Adrenal gland (tissue), 5 donors: ENCODE measurements around the gene CD74.

Source experiments
- CTCF ChIP-seq, 6 experiments: fragments of 450-650 bp in 4 of 6; fragments of 200-600 bp in 2 of 6; sonication (generic) in 1 of 6; IDR thresholded peaks; 1 replicate in 5 of 6; 2 replicates in 1 of 6; pipeline versions ENCODE4 v1.5.1 to v1.8.0; 2016 to 2021; ENCODE audit warnings: antibody characterized with exemption in 6 of 6, mild to moderate bottlenecking in 2 of 6, moderate library complexity in 1 of 6
- POLR2A ChIP-seq, 2 donors: fragments of 450-650 bp; IDR thresholded peaks; one replicate each; pipeline ENCODE4 v1.6.1; 2017; ENCODE audit warnings: antibody characterized with exemption in 2 of 2, mild to moderate bottlenecking in 2 of 2, moderate library complexity in 1 of 2
- donor health status: DM: no; HTN: no; CAD: no.

- TF ChIP-seq POLR2A (IDR thresholded peaks at IDR 0.05) (no peak), CTCF (IDR thresholded peaks at IDR 0.05) (no peak)
Measured at GRCh38 chr5:150397146-150397781, 15.4 kb downstream of the CD74 start.
